ENCODE data around the gene TSPAN13. TPM values are rescaled to one million over a fixed set of nuclear protein-coding genes. Genes with fewer than 3 reads are reported as not detected.

TSPAN13 gene
- polyA plus RNA-seq, 3 donors = 22.2 to 27.8 (median 27.2) TPM

- DNase-seq (ENCODE audit: extremely low read depth in 1 of 11, low read depth in 9 of 11, low spot score in 4 of 11) = peak in 3 of 11 donors; percentile 14 to 20 (median 17)
Measured at GRCh38 chr7:16801111-16801542, 47.6 kb downstream of the TSPAN13 start.

- DNase-seq (ENCODE audit: extremely low read depth in 1 of 11, low read depth in 9 of 11, low spot score in 4 of 11) = no peak
Measured at GRCh38 chr7:16801579-16801978, 48.0 kb downstream of the TSPAN13 start.

- DNase-seq (ENCODE audit: extremely low read depth in 1 of 11, low read depth in 9 of 11, low spot score in 4 of 11) = no peak
Measured at GRCh38 chr7:16803125-16803524, 49.6 kb downstream of the TSPAN13 start.

- DNase-seq (ENCODE audit: extremely low read depth in 1 of 11, low read depth in 9 of 11, low spot score in 4 of 11) = no peak
Measured at GRCh38 chr7:16803881-16804673, 50.5 kb downstream of the TSPAN13 start.

GRCh38 chr7:16804674-16805439 lies 51.3 kb downstream of the TSPAN13 start, which contains the start of gene AGR2:
Gene AGR2, minus strand, starts transcription at chr7:16804999. Its CDS starts 3,203 bp downstream, at chr7:16801796.
- DNase-seq (ENCODE audit: extremely low read depth in 1 of 11, low read depth in 9 of 11, low spot score in 4 of 11) = no peak

GRCh38 chr7:16805441-16805840 lies 51.9 kb downstream of the TSPAN13 start:
- no peak for DNase-seq (ENCODE audit: extremely low read depth in 1 of 11, low read depth in 9 of 11, low spot score in 4 of 11)

GRCh38 chr7:16810112-16810511 lies 56.6 kb downstream of the TSPAN13 start:
- no peak for DNase-seq (ENCODE audit: extremely low read depth in 1 of 11, low read depth in 9 of 11, low spot score in 4 of 11)

- no peak for DNase-seq (ENCODE audit: extremely low read depth in 1 of 11, low read depth in 9 of 11, low spot score in 4 of 11)
Measured at GRCh38 chr7:16810573-16810972, 57.0 kb downstream of the TSPAN13 start.

- no peak for DNase-seq (ENCODE audit: extremely low read depth in 1 of 11, low read depth in 9 of 11, low spot score in 4 of 11)
Measured at GRCh38 chr7:16811551-16811950, 58.0 kb downstream of the TSPAN13 start.

- DNase-seq (ENCODE audit: extremely low read depth in 1 of 11, low read depth in 9 of 11, low spot score in 4 of 11) = no peak
Measured at GRCh38 chr7:16812542-16813231, 59.1 kb downstream of the TSPAN13 start.

GRCh38 chr7:16813232-16813616 lies 59.7 kb downstream of the TSPAN13 start:
- peak in 1 of 11 donors; percentile 10 for DNase-seq (ENCODE audit: extremely low read depth in 1 of 11, low read depth in 9 of 11, low spot score in 4 of 11)

GRCh38 chr7:16815001-16815400 lies 61.4 kb downstream of the TSPAN13 start:
- DNase-seq (ENCODE audit: extremely low read depth in 1 of 11, low read depth in 9 of 11, low spot score in 4 of 11) = no peak

GRCh38 chr7:16816824-16817223 lies 63.3 kb downstream of the TSPAN13 start:
- no peak for DNase-seq (ENCODE audit: extremely low read depth in 1 of 11, low read depth in 9 of 11, low spot score in 4 of 11)

- no peak for DNase-seq (ENCODE audit: extremely low read depth in 1 of 11, low read depth in 9 of 11, low spot score in 4 of 11)
Measured at GRCh38 chr7:16817536-16817935, 64.0 kb downstream of the TSPAN13 start.

GRCh38 chr7:16818732-16819131 lies 65.2 kb downstream of the TSPAN13 start:
- no peak for DNase-seq (ENCODE audit: extremely low read depth in 1 of 11, low read depth in 9 of 11, low spot score in 4 of 11)

- no peak for DNase-seq (ENCODE audit: extremely low read depth in 1 of 11, low read depth in 9 of 11, low spot score in 4 of 11)
Measured at GRCh38 chr7:16822029-16822428, 68.5 kb downstream of the TSPAN13 start.

GRCh38 chr7:16826060-16826459 lies 72.5 kb downstream of the TSPAN13 start:
- no peak for DNase-seq (ENCODE audit: extremely low read depth in 1 of 11, low read depth in 9 of 11, low spot score in 4 of 11)

- DNase-seq (ENCODE audit: extremely low read depth in 1 of 11, low read depth in 9 of 11, low spot score in 4 of 11) = no peak
Measured at GRCh38 chr7:16833373-16833772, 79.8 kb downstream of the TSPAN13 start.
